NCI-H526 (cell line): Measurements from ENCODE around the gene TBCD.
"Not testable (repeated sequence)": the region's sequence is repeated elsewhere in the genome, so short reads cannot be mapped to it uniquely, and the experiment has no call there.

Experiments
- DNase-seq, 2 experiments: peaks; one replicate each; lab custom pipeline; 2025; lab: John Stamatoyannopoulos, UW

TBCD gene

GRCh38 chr17:82957469-82957795 is 205.6 kb downstream of the TBCD start:
- no peak for DNase-seq

DNA sequence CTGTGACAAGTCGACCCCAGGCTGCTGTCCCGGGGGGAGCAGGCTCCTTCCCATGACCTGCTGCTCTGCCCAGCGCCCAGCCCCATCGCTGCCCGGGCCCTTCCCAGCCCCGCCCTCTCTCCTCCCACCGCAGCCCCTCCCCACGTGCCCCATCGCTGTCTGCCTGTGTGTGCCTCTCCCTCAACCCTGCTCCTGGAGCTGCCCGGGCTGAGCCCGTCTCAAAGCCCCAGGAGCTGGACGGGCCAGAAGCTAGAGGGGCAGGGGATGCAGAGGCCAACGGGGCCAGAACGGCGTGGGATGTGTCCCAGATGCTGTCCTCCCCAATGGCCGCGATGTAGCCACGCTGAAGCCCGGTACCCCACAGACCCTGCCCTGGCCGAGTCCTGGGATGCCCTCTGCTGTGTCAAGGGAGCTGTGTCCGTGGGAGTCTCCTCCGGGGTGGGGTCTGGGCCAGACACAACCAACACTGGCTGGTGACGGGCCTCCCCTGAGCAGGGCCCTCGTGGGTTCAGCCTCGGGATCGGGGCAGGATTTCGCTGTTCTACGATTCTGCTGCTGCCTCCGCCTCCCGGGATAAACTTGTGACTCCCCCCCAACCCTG is 206.2 kb downstream of the TBCD start:
- DNase-seq = no peak

DNA sequence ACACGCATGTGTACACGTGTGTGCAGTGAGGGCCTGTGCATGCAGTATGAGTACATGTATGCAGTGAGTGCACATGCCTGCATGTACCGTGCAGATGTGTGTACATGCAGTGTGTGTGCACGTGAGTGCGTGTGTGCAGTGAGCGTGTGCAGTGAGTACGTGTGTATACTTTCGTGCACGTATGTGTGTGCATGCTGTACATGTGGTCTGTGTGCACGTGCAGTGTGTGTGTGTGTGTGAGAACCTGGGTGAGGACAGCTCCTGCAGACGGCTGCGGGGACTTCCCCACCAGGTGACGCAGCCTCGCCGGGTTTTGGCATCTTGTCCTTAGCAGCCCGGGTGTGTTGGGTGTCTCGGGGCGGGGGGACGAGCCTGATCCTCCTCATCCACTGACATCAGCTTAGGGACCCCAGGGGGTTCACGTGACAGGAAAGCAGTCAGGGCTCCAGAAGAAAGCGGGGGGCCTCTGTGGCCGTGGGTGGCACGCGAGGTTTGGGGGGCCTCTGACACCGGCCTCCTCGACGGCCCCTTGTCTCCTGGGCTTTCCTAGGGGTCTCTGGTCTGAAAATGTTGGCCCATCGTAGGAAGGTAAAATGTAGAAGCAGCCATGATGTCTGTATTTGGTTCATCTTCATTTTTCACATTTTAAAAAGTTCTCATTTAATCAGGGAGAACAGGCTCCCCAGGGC is 207.5 kb downstream of the TBCD start:
- no peak for DNase-seq

DNA sequence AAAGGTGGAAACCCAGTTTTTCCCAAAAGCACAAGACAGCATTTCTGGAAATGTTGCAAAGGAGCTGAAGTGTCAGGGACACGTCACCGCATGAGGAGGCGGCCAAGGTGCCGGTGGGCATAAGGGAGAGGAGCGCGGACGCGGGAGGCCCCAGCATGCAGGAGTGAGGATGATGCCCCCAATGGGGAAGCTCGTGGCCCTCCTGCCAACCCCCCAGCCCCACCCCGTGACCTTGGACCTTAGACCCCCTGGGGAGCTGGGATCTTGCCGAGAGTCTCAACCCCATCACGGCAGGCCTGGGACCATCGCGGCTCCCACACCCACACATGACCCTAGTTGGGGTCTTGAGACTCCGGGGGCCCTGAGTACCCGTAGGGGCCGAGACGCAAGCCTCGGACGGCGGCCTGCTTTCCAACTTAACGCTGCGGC is 208.1 kb downstream of the TBCD start:
- no peak for DNase-seq

DNA sequence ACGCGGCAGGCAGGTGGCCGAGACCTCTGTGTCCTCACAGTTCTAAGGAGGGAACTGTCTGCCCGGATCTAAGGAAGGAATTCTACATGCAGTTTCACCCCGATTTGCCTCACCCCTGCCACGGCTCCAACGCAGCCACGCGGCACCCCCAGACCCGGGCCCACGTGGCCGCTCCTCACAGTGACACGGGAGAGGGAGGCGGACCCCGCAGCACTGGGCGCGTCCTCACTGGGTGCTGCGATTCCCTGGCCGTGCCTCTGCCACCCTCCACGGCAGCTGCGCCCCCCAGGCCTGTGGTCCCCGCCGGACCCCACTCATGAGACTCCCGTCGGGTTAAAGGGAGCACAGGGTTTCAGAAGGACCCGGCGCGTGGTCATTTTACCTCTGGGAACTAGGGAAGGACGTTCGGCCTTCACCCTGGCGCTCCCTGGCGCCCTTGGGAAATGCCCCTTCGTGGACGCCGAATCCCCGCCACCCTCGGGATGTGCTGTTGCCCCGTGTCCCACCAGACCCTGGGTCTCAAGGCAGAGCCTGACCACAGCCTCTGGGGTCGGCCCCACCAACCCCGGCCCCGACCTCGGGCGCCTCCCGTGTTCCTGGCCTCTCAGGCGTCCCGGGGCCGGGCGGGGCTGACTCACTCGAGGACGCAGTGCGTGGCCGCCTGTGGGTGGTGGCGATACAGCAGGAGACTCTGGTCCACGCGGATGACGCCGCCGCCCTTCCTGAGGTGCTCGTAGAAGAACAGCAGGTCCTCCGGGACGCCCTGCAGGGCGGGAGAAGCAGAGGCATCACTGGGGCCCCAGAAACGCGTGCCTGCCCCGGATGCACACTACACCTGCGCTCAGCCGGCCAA is 208.8 kb downstream of the TBCD start:
- DNase-seq = no peak

- no peak for DNase-seq
Measured at GRCh38 chr17:82961366-82962162, 209.7 kb downstream of the TBCD start.

- DNase-seq = no peak
Measured at GRCh38 chr17:82962163-82962720, 210.4 kb downstream of the TBCD start.

GRCh38 chr17:82963104-82963950 is 211.5 kb downstream of the TBCD start:
- DNase-seq = peak; percentile 37 to 90

GRCh38 chr17:82964451-82964850 is 212.6 kb downstream of the TBCD start:
- not testable (repeated sequence) for DNase-seq

DNA sequence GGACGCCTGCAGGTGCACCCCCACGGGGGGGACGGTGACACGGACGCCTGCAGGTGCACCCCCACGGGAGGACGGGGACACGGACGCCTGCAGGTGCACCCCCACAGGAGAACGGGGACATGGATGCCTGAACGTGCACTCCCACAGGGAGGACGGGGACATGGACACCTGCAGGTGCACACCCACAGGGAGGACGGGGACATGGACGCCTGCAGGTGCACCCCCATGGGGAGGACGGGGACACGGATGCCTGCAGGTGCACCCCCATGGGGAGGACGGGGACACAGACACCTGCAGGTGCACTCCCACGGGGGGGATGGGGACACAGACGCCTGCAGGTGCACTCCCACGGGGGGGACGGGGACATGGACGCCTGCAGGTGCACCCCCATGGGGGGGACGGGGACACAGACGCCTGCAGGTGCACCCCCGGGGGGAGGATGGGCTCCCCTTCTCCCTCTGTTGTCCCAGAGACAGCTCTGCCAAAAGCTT is 213.0 kb downstream of the TBCD start:
- DNase-seq = no peak

- no peak for DNase-seq
Measured at GRCh38 chr17:82965371-82965770, 213.5 kb downstream of the TBCD start.

DNA sequence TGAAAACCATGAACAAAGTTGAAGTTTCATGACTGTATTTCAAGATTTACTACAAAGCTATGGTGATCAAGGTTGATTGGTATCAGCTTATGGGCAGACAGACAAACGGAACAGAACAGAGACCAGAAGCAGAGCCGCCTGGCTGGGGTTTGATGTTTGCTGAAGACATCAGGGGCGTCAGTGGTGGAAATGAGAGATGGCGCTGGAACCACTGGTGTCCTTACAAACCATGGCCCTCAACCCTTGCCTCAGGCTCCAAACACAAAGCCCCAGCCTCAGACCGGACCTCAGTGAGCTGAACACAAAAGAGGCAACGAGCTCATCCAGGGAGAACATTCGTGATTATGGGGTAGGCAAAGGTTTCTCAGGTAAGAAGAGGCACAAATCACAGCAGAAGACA is 214.6 kb downstream of the TBCD start:
- DNase-seq = no peak

- no peak for DNase-seq
Measured at GRCh38 chr17:82967268-82968032, 215.6 kb downstream of the TBCD start.

DNA sequence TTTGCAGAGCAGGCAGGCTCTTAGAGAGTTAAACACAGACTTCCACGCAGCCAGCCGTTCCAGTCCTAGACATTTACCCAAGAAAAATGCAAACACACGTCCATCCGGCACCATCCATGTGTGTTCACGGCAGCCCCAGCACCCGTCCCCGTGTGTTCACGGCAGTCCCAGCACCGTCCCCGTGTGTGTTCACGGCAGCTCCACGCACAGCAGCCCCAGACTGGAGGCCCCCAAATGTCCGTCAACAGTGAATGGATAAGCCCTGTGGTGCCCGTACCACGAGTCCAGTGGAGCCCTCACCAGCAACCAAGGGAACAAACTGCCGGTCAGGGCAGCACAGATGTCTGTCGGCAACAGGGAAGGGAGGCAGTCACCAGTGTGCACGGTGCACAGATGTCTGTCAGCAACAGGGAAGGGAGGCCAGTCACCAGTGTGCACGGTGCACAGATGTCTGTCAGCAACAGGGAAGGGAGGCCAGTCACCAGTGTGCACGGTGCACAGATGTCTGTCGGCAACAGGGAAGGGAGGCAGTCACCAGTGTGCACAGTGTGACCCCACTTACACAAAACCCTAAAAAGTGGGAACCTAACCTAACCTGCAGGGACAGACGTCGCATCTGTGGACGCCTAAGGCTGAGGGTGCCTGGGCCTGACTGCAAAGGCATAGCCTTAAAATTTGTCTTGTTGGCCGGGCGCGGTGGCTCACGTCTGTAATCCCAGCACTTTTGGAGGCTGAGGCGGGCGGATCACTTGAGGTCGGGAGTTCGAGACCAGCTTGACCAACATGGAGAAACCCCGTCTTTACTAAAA is 216.4 kb downstream of the TBCD start:
- DNase-seq = not testable (repeated sequence)

DNA sequence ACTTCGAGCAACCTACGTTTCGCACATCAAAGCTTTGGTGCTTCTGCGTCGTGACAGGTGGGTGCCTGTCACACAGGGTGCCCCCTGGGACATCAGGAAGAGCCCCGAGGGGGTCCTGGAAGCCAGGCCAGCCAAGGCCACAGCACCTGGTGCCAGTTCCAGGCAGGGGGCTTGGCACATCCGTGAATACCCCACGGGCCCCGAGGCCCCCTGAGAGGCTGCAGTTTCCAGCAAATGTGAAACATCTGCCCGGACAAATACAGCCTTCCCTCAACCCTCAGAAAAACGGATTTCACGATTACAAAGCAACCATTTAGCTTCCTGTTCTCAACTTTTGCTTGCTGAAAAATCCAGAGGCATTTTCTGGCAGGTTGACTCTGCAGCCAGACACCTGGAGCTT is 218.2 kb downstream of the TBCD start:
- no peak for DNase-seq

DNA sequence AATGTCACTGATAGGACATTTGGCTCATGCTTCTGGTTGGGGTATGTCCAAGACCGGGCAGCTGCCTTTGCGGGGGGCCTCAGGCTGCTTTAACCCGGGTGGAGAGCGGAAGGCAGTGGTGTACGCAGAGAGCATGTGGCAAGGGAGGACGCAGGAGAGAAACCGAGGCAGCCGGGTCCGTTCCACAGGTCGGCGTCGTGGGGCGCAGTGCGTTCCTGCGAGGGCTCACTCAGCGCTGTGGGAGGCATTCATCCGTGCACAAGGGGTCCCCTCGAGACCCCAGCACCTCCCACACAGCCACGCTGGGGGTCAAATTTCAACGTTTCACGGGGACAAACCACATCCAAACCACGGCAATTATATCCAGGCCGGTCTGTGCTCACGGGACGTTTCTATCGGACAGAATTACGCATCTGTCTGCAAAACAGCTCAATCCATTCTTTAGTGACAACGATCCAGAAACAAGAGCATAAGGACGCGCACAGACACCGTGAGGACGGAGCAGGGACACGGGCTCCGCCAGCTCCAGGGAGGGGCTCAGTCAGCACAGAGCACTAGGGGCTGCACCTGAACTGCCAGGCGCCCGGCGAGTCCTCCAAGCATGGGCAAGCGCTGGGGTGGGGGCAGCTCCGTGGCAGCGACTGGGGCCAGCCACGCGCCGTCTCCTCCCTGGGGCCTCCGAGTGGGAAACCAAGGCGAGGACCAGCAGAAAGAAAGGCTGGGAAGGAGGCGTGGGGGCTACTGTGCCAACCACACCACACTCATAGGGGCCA is 219.1 kb downstream of the TBCD start:
- DNase-seq = no peak

DNA sequence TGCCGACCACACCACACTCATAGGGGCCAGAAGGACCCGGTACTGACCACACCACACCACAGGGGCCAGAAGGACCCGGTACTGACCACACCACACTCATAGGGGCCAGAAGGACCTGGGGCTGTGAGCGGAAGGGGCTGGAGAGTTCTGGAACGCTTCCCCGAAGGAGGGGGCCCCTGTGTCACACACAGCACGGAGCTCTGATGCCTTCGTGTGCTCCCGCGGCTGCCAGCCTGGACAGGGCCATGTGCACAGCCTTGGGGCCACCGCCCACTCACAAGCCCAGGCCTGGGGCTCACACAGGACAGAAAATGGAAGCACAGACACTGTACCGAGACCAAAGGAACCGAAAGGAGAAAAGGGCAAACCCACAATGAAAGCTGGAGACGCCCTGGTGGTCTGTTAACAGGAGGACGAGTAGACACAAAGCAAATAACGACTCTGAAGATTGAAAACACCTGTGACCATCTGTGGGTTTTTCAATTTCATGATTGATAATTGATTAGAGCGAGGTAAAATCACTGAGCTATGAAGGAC is 221.0 kb downstream of the TBCD start:
- no peak for DNase-seq

DNA sequence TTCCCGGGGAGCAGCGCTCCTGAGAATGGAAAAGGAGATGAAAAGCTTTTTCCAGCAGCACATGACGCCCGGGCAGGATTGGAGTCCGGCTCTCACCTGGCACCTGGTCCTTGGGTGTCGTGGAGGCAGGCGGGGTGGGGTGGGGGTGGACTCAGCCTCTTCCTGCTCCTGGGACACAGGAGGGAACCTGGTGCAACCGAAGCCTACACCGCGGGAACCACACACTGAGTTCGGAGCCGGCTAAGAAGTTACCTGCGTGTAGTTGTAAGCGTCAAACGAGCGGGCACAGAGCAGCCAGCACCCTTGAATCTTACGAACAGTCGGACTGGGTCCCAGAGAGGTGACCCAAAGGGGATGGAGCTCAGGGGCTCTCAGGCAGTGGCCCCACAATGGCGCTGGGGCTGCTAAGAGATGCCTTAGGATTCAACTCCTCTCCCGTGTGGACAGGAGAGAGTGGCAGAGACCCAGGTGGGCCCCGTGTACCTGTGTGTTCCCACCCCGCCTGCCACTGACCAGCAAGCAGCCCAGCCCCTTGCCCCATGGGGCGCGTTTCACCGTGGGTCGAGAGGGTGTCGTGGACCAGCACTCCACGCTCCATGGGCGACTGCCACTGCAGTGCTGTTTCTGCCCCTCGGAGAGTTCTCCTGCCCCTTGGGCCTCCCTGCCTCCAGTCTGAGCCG is 221.7 kb downstream of the TBCD start:
- DNase-seq = no peak
